Measurements from ENCODE around the gene CIITA.
"Not testable (repeated sequence)": the region's sequence is repeated elsewhere in the genome, so short reads cannot be mapped to it uniquely, and the experiment has no call there.

Gene CIITA

GRCh38 chr16:10920726-10921427 is 43.9 kb downstream of the CIITA start:
- DNase-seq: no peak

- DNase-seq: no peak
Observed at GRCh38 chr16:10921536-10922327, 44.7 kb downstream of the CIITA start.

- DNase-seq: no peak
Observed at GRCh38 chr16:10922328-10923145, 45.5 kb downstream of the CIITA start.

- no peak for DNase-seq
Observed at GRCh38 chr16:10923146-10923649, 46.2 kb downstream of the CIITA start.

GRCh38 chr16:10923650-10924214 is 46.7 kb downstream of the CIITA start:
- no peak for DNase-seq

- DNase-seq: not testable (repeated sequence)
Observed at GRCh38 chr16:10925285-10925684, 48.3 kb downstream of the CIITA start.

GRCh38 chr16:10926094-10926493 is 49.1 kb downstream of the CIITA start:
- DNase-seq: no peak

GRCh38 chr16:10926867-10927266 is 49.9 kb downstream of the CIITA start:
- no peak for DNase-seq

GRCh38 chr16:10927497-10928112 is 50.6 kb downstream of the CIITA start:
- DNase-seq: no peak

GRCh38 chr16:10929097-10929496 is 52.1 kb downstream of the CIITA start:
- not testable (repeated sequence) for DNase-seq

GRCh38 chr16:10929853-10930754 is 53.1 kb downstream of the CIITA start:
- no peak for DNase-seq

- no peak for DNase-seq
Observed at GRCh38 chr16:10930755-10931093, 53.7 kb downstream of the CIITA start.

GRCh38 chr16:10931134-10931533 is 54.1 kb downstream of the CIITA start:
- DNase-seq: no peak

- DNase-seq: no peak
Observed at GRCh38 chr16:10931977-10932632, 55.1 kb downstream of the CIITA start.

- DNase-seq: no peak
Observed at GRCh38 chr16:10932959-10933710, 56.1 kb downstream of the CIITA start.

- no peak for DNase-seq
Observed at GRCh38 chr16:10933865-10934264, 56.9 kb downstream of the CIITA start.

- DNase-seq: no peak
Observed at GRCh38 chr16:10934325-10935107, 57.5 kb downstream of the CIITA start.

- DNase-seq: no peak
Observed at GRCh38 chr16:10935226-10935915, 58.4 kb downstream of the CIITA start.
